Fibroblast of the aortic adventitia (primary cell): ENCODE data around the gene NT5E. TPM values are rescaled to one million over a fixed set of nuclear protein-coding genes. Genes with fewer than 3 reads are reported as not detected.
A peak's percentile ranks its signal among the peaks of the same experiment; 100 is the strongest.

ENCODE experiments used
- DNase-seq: peaks from one replicate; pipeline ENCODE4 v3.0.0-alpha.2; 2010; ENCODE audit warnings: low read depth
- H3K4me3 ChIP-seq: 2 replicates; pipeline ENCODE4 v1.5.1; 2011; ENCODE audit warnings: low read depth, mild to moderate bottlenecking, control low read depth, low read length, moderate library complexity
- total RNA-seq: library from RNA; depleted of rRNA; stranded (reverse); fragments of >200 nt; gene quantifications from 2 replicates; pipeline ENCODE4 v1.2.3, GENCODE V29; 2012; ENCODE audit warnings: low replicate concordance
- TF ChIP-seq, protein P1 (sequence below): IDR thresholded peaks from 2 replicates; pipeline ENCODE4 v1.5.1; 2011; ENCODE audit warnings: mild to moderate bottlenecking, low read length, control low read depth, inconsistent platforms; ENCODE audit not compliant: insufficient read depth

Gene NT5E
- total RNA-seq, 1 donor: 418 TPM

DNA sequence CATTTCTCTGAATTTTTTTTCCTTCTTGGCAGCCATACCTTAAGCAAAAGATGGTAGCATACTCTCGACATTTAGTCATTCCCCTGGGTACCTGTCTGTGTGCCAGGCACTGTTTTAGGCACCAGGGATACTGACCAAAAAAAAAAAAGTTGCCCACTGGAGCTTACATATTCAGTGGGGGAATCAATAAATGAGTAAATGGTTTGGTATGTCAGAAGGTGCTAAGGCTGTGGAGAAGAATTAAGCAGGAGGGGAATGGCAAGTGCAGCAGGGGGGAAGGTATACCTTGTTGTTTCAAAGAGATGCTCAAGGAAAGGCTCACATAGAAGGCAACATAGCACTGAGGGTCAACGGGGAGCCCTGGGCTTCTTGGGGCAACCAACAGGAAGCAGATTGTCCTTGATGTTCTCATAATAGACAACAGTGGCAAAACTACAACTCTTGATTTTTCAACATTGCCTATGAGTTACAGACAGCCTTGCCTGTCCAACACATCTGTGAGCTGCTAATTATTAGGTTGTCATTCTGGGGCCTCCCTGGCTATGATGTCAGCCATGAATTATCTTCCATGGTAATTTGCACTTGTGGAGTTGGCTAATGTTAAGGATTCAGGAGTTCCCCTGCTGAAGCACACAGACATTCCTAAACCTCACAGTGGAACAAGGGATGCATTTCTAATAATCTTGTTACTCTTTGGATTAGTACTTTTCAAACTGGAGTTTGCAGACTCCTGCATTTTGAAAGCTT is 19.6 kb downstream of the NT5E start:
- DNase-seq: no peak
- TF ChIP-seq, protein P1, sequence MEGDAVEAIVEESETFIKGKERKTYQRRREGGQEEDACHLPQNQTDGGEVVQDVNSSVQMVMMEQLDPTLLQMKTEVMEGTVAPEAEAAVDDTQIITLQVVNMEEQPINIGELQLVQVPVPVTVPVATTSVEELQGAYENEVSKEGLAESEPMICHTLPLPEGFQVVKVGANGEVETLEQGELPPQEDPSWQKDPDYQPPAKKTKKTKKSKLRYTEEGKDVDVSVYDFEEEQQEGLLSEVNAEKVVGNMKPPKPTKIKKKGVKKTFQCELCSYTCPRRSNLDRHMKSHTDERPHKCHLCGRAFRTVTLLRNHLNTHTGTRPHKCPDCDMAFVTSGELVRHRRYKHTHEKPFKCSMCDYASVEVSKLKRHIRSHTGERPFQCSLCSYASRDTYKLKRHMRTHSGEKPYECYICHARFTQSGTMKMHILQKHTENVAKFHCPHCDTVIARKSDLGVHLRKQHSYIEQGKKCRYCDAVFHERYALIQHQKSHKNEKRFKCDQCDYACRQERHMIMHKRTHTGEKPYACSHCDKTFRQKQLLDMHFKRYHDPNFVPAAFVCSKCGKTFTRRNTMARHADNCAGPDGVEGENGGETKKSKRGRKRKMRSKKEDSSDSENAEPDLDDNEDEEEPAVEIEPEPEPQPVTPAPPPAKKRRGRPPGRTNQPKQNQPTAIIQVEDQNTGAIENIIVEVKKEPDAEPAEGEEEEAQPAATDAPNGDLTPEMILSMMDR: no peak
- H3K4me3 ChIP-seq: no peak overlapping the region

DNA sequence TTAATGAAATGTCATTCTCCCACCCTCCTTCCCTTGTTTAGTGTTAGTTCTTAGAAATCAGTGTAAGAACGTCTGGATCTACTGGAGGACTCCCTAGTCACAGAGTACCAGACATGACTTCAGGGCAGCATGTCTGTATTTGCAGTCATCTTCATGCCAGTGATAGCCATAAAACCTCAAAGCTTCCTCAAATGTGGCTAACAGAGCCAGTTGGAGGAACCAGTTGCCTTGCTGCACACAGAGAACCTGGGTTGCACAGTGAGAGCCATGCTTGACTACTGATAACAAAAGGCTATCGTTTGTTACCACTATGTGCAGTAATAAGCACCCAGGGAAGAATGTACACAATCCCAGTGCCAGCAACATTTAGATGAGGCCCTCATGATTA is 20.1 kb downstream of the NT5E start:
- DNase-seq: no peak
- no peak overlapping the region for H3K4me3 ChIP-seq
- TF ChIP-seq, protein P1: no peak

DNA sequence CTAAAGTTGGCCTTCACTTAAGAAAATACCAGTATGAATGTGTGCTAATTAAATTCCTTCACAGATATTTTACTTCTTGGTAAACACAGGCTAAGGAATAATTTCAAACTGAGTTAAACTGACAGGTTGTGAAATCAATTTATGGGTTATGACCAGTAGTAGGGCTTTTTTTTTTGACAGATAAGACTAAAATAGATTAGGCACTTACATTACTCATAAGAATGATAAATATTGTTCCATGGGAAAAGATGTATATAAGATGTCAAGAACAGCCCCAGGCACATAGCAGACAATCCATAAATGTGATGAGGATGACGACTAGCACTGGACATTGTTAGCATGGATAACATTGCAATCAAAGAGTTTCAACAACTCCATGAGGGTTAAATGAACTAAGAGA is 22.9 kb downstream of the NT5E start:
- TF ChIP-seq, protein P1: no peak
- no peak overlapping the region for H3K4me3 ChIP-seq
- peak; percentile 39 for DNase-seq

DNA sequence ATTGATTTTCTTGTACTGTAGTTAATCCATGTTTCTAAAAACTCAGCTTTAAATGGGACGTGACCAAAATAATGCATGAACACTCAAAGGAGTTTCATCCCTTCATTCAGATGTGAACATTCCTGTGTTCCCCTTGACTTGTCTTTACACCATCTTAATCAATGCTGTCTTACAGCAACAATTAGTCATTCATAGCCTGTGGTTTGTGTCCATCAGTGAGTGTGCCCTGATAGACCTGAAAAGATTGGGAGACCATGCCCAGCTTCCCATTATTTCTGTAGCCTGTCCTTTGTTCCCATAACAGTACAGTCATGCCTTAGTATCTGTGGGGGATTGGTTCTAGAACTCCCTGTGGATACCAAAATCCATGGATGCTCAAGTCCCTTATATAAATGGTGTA is 23.9 kb downstream of the NT5E start:
- DNase-seq: no peak
- TF ChIP-seq, protein P1: no peak
- no peak overlapping the region for H3K4me3 ChIP-seq

DNA sequence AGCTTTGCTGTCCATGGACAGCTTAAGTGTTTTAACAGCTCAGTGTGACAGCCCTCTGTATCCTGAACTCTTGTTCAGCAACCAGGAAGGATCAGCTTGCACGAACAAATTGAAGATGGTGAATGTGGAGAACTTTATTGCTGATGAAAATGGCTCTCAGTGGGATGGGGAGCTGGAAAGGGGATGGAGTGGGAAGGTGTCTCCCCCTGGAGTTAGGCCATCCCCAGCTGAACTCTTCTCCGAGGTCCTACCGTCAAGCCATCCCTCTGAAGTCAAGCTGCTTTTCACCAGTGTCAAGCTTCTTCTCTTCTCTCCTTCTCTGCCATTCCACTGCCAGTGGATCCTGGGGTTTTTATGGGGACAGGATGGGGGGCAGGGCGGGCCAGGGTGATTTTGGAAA is 26.6 kb downstream of the NT5E start:
- no peak overlapping the region for H3K4me3 ChIP-seq
- TF ChIP-seq, protein P1: no peak
- DNase-seq: no peak

DNA sequence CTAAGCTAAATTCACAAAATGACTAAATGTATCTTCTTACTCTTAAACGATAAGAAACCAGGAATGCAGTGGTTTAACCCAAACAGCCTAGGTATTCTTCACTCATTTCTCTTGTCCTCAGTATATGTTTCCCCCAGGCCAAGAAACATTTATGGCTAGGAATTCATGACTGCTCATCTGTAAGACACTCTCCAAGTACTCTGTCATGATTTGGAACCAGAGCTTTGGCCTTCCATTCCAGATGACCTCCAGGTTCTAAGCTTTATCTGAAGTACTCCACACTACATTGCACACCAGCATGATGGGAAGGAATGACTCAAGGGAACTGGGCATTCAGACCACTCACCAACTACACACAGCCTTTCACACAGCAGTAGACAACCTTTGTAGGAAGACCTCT is 29.3 kb downstream of the NT5E start:
- TF ChIP-seq, protein P1: no peak
- no peak for DNase-seq
- H3K4me3 ChIP-seq: no peak overlapping the region

DNA sequence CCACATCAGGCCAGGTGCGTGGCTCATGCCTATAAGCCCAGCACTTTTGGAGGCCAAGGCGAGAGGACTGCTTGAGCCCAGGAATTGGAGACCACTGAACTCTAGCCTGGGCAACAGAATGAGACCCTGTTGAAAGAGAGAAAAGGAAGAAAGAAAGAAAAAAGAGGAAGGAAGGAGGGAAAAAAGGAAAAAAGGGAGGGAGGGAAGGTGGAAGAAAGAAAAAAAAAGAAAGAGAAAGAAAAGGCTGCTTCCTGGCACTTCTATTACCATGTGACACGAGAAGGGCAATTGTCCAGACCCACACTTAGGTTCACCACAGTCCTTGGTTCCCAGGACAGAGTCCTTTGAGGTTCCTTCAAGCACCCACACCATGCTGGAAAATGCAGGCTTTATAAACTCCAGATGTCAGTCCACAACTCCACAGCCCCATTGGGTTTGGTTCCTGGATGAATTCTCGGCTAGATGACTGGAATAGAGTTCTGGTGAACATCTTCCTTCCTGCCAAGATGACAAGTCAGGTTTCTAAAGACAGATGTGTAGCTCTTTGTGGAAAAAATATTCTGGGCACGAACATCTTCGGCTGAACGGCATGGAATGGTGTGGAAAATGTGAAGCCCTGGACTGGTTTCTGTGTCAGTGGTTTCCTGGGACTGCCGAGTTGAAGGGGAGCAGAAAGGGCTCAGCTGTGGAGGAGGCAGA is 32.5 kb downstream of the NT5E start:
- peak overlapping the region; percentile 19 for H3K4me3 ChIP-seq
- DNase-seq: peak; percentile 94
- TF ChIP-seq, protein P1: no peak
